NT2/D1 (cell line): ENCODE measurements around the gene PELI1.

Source experiments
- DNase-seq: peaks from one replicate; pipeline ENCODE4 v3.0.0-alpha.2; 2011; ENCODE audit warnings: low read depth, low spot score
- H3K27me3 ChIP-seq: 2 replicates; pipeline ENCODE4 v1.6.0; 2011; ENCODE audit warnings: mild to moderate bottlenecking; ENCODE audit not compliant: insufficient read length, insufficient read depth
- H3K36me3 ChIP-seq: 2 replicates; pipeline ENCODE4 v1.6.1; 2011; ENCODE audit warnings: mild to moderate bottlenecking, low read length, mixed read lengths; ENCODE audit not compliant: insufficient read depth, insufficient read length
- H3K4me1 ChIP-seq: 2 replicates; pipeline ENCODE4 v1.5.1; 2011; ENCODE audit not compliant: insufficient read depth, insufficient read length
- H3K4me3 ChIP-seq: 2 replicates; pipeline ENCODE4 v1.5.1; 2011; ENCODE audit warnings: low read depth; ENCODE audit not compliant: insufficient read length
- H3K9ac ChIP-seq: 2 replicates; pipeline ENCODE4 v1.6.0; 2011; ENCODE audit warnings: low read depth; ENCODE audit not compliant: insufficient read length
- H3K9me3 ChIP-seq: 2 replicates; pipeline ENCODE4 v1.5.1; 2011; ENCODE audit warnings: mild to moderate bottlenecking, low read length; ENCODE audit not compliant: insufficient read depth
- SUZ12 ChIP-seq: IDR thresholded peaks from 2 replicates; pipeline ENCODE4 v1.6.1; 2011; ENCODE audit not compliant: insufficient read length, insufficient read depth; ENCODE audit errors: extremely low read depth
- YY1 ChIP-seq: IDR thresholded peaks from 2 replicates; pipeline ENCODE4 v1.6.1; 2011; ENCODE audit not compliant: insufficient read length, insufficient read depth
- ZNF274 ChIP-seq: IDR thresholded peaks from 2 replicates; pipeline ENCODE4 v1.6.1; 2011; ENCODE audit warnings: mild to moderate bottlenecking, low read depth, low read length

Gene PELI1

GRCh38 chr2:64151476-64151875 is 7.3 kb upstream of the PELI1 start:
- H3K36me3 ChIP-seq, result no peaks in the 10 kb centered on the region
- H3K9me3 ChIP-seq, result no peaks in the 10 kb centered on the region
- H3K4me3 ChIP-seq, result no peak overlapping the region
- no peak overlapping the region for H3K9ac ChIP-seq
- no peak for TF ChIP-seq SUZ12
- no peak for TF ChIP-seq ZNF274
- TF ChIP-seq YY1, result no peak
- H3K4me1 ChIP-seq, result no peaks in the 10 kb centered on the region
- no peaks in the 10 kb centered on the region for H3K27me3 ChIP-seq
- no peak for DNase-seq

- no peaks in the 10 kb centered on the region for H3K36me3 ChIP-seq
Observed at GRCh38 chr2:64145714-64146113, 1.5 kb upstream of the PELI1 start.

GRCh38 chr2:64145119-64145518 is 899 bp upstream of the PELI1 start:
- no peaks in the 10 kb centered on the region for H3K27me3 ChIP-seq
- no peak for DNase-seq
- H3K4me3 ChIP-seq, result no peak overlapping the region
- no peaks in the 10 kb centered on the region for H3K4me1 ChIP-seq
- H3K9ac ChIP-seq, result no peak overlapping the region
- no peaks in the 10 kb centered on the region for H3K36me3 ChIP-seq
- TF ChIP-seq SUZ12 (no peak), ZNF274 (no peak), YY1 (no peak)
- H3K9me3 ChIP-seq, result no peaks in the 10 kb centered on the region

More at GRCh38 chr2:64145714-64146113, 1.5 kb upstream of the PELI1 start:
- Histone ChIP-seq H3K4me3 (no peak overlapping the region), H3K9me3 (no peaks in the 10 kb centered on the region), H3K27me3 (no peaks in the 10 kb centered on the region), H3K9ac (no peak overlapping the region), H3K4me1 (no peaks in the 10 kb centered on the region)
- no peak for TF ChIP-seq SUZ12
- no peak for TF ChIP-seq YY1
- no peak for TF ChIP-seq ZNF274
- DNase-seq, result no peak

GRCh38 chr2:64143169-64144056 is 807 bp downstream of the PELI1 start:
- H3K27me3 ChIP-seq, result no peaks in the 10 kb centered on the region
- no peaks in the 10 kb centered on the region for H3K36me3 ChIP-seq
- H3K9ac ChIP-seq, result peak overlapping the region; percentile 85
- no peaks in the 10 kb centered on the region for H3K9me3 ChIP-seq
- peak; percentile 25 for DNase-seq
- no peak for TF ChIP-seq SUZ12
- TF ChIP-seq ZNF274, result no peak
- TF ChIP-seq YY1, result no peak
- H3K4me3 ChIP-seq, result peak overlapping the region; percentile 79
- H3K4me1 ChIP-seq, result no peaks in the 10 kb centered on the region

GRCh38 chr2:64142741-64143168 is 1.5 kb downstream of the PELI1 start:
- Histone ChIP-seq H3K4me3 (peak overlapping the region; percentile 79), H3K9me3 (no peaks in the 10 kb centered on the region), H3K4me1 (no peaks in the 10 kb centered on the region), H3K27me3 (no peaks in the 10 kb centered on the region), H3K36me3 (no peaks in the 10 kb centered on the region), H3K9ac (peak overlapping the region; percentile 85)
- no peak for DNase-seq
- TF ChIP-seq SUZ12 (no peak), YY1 (no peak), ZNF274 (no peak)

- TF ChIP-seq YY1 (no peak), ZNF274 (no peak), SUZ12 (no peak)
- DNase-seq, result no peak
- Histone ChIP-seq H3K9me3 (no peaks in the 10 kb centered on the region), H3K36me3 (no peaks in the 10 kb centered on the region), H3K27me3 (no peaks in the 10 kb centered on the region), H3K4me1 (no peaks in the 10 kb centered on the region), H3K4me3 (no peak overlapping the region), H3K9ac (no peak overlapping the region)
Observed at GRCh38 chr2:64141674-64142405, 2.4 kb downstream of the PELI1 start.

- Histone ChIP-seq H3K9me3 (no peaks in the 10 kb centered on the region), H3K36me3 (no peaks in the 10 kb centered on the region), H3K4me1 (no peaks in the 10 kb centered on the region), H3K4me3 (no peak overlapping the region), H3K27me3 (no peaks in the 10 kb centered on the region), H3K9ac (no peak overlapping the region)
- no peak for TF ChIP-seq YY1
- no peak for TF ChIP-seq SUZ12
- TF ChIP-seq ZNF274, result no peak
- DNase-seq, result no peak
Observed at GRCh38 chr2:64140665-64141200, 3.5 kb downstream of the PELI1 start.
